ENCODE results near the gene CD40LG.

Gene CD40LG

DNA sequence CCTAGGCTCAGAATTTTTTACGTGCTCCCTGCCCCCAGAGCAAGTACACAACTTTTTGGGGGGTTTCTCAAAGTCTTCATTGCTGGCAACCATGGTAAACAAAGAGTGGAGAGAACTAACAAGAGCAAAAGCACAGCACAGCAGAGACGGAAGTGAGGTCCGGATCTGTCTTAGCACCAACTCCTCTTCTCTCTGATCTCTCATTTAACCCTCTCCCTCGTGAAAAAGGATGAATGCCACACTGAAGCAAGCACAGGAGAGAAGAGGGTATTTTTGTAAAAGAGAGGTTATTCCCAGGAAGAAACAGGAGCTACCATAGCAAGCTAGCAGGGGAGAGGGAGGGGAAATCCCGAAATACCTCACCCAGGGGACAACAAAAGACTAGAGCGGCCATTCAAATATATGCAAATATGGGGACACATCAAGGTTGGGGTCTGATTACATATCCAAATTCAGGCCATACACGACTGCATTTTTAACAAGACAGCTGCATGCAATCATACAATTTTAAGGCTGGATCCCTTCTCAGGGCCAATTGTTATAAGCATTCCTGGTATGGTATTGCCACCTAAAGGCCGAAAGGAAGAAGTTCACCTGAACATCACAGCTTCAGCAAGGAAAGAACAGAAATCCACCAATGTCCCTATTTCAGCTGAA is 46.6 kb downstream of the CD40LG start:
- no peak overlapping the region for H3K27ac ChIP-seq

DNA sequence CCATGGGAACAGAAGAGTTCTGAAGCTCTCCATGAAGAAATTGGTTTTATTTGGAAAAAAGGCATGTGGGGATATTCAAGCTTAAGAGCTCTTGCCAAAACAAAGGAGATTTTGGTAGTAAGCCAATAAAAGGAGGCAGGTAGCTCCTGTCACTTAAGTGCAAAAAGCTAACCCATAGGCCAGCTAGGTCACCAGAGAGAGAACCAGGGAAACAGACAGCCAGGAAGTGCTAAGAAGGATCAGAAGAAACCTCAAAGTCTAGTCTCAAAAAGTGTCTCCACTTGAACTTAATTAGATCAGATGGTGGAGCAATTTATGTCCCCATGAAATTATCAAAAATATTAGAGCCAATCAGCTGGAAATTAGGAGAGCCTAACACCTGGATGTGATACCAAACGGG is 49.2 kb downstream of the CD40LG start:
- no peak overlapping the region for H3K27ac ChIP-seq
- TF ChIP-seq, protein P1, sequence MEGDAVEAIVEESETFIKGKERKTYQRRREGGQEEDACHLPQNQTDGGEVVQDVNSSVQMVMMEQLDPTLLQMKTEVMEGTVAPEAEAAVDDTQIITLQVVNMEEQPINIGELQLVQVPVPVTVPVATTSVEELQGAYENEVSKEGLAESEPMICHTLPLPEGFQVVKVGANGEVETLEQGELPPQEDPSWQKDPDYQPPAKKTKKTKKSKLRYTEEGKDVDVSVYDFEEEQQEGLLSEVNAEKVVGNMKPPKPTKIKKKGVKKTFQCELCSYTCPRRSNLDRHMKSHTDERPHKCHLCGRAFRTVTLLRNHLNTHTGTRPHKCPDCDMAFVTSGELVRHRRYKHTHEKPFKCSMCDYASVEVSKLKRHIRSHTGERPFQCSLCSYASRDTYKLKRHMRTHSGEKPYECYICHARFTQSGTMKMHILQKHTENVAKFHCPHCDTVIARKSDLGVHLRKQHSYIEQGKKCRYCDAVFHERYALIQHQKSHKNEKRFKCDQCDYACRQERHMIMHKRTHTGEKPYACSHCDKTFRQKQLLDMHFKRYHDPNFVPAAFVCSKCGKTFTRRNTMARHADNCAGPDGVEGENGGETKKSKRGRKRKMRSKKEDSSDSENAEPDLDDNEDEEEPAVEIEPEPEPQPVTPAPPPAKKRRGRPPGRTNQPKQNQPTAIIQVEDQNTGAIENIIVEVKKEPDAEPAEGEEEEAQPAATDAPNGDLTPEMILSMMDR (conservative IDR thresholded peaks at IDR 0.05): no peak

More for the DNA sequence above, 46.6 kb downstream of the CD40LG start:
- TF ChIP-seq ZFX (IDR thresholded peaks at IDR 0.05): no peak
- TF ChIP-seq, protein P1 (conservative IDR thresholded peaks at IDR 0.05): peak; percentile 66

DNA sequence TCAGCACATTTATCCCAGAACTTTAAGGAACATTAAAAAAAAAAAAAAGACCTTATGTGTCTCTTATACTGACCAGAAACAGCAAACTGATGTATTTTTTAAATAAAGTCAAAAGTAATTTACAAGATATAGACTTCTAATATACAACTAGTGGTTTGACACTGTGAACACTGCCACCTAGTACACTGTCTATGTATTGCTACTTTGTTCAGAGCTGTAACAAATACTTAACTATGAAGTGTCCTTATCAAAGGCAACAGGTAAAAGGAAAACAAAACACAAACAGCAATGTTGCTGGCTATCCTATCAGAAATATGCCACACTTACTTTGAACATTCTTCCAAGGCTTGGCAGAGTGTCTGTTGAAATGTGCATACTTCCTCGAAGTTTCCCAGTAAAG is 60.4 kb downstream of the CD40LG start:
- TF ChIP-seq ZFX (IDR thresholded peaks at IDR 0.05): no peak
- TF ChIP-seq, protein P1 (conservative IDR thresholded peaks at IDR 0.05): peak; percentile 54
- no peak overlapping the region for H3K27ac ChIP-seq

Data from C4-2B (cell line).